ENCODE results near the gene BCAR3. TPM values are rescaled to one million over a fixed set of nuclear protein-coding genes. Genes with fewer than 3 reads are reported as not detected.

Gene BCAR3
- total and polyA plus RNA-seq, 2 of the 4 experiments (the other 2 are of a cell fraction): 41.4 to 46.4 TPM

DNA sequence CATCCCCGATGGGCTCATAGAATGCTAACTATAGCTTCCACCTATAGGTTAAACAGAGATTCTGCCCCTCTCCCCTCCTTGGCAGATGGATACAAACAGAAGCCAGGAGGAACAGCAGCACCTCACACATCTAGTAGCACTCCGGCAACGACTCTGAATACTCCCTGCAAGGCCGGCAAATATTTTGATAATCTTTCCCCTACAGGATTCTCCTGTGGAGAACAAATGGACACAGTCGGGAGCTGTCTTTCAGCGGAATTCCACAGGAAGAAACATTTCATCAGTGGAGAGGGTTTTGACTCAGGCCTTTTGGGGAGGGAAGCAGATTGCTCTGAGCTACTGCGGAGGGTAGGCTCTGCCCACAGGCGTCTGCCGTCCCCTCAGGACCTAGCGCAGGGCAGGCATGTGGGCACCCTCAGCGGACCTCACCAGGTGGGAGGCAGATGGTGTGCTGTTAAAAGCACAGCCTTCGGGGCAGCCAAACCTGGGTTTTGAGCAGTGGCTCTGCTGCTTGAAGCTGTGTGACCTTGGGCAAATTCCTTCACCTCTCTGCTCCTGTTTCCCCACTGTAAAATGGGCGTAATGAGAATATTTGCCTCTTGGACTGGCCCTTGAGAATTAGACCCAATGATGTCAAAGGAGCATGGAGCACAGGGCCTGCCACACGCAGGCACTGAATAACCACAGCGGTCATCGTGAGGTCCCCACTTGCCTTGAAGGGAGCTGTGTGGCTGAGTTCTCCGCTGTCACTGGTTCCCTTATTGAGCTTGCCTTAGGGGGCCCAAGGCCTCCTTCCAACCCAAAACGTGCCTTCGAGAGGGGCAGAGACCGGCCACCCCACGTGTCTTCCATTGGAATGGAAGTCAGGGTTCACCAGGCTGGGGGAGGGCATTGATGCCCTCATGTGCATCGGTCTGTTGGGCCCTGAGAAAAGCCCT, 19.2 kb upstream of the BCAR3 start:
- peaks cover 8 to 16% of the 10 kb centered on the region in 2 experiments; a peak in 2 of 4 replicates for H3K79me1 ChIP-seq (ENCODE audit: low read depth in 1 of 2, low read length in 2 of 2)

More for the DNA sequence above, 19.2 kb upstream of the BCAR3 start:
- Histone ChIP-seq H3K36me3 (ENCODE audit: control insufficient read depth, insufficient read depth, low read length) (no peaks in the 10 kb centered on the region), H2AK9ac (replicated peaks; ENCODE audit: low read depth, low read length, poor library complexity) (peak overlapping the region; percentile 99), H3K4me3 (ENCODE audit: insufficient read depth, low read depth, low read length) (no peak overlapping the region), H4K20me1 (ENCODE audit: insufficient read depth, low read length) (no peaks in the 10 kb centered on the region), H3K9me3 (ENCODE audit: control insufficient read depth, insufficient read depth, low read length) (no peaks in the 10 kb centered on the region), H3K9me1 (ENCODE audit: insufficient read depth, low read length) (peaks cover 27% of the 10 kb centered on the region), H3K9ac (ENCODE audit: low read depth, low read length) (peak overlapping the region; percentile 16; the same call in 1 of the 2 replicates), H3K4me1 (ENCODE audit: control insufficient read depth, insufficient read depth, low read length) (peaks cover 20% of the 10 kb centered on the region), H4K91ac (ENCODE audit: insufficient read depth, low read depth, low read length) (peak overlapping the region; percentile 100), H3K27me3 (ENCODE audit: control insufficient read depth, insufficient read depth, low read length) (no peaks in the 10 kb centered on the region), H2BK15ac (ENCODE audit: low read depth, low read length) (peak overlapping the region; percentile 99), H3K4me2 (ENCODE audit: low read depth, low read length) (no peak overlapping the region), H2AFZ (replicated peaks; ENCODE audit: low read length, poor library complexity) (peak overlapping the region; percentile 83), H3K18ac (ENCODE audit: low read depth, low read length) (peak overlapping the region; percentile 94), H4K5ac (ENCODE audit: low read depth, low read length) (peak overlapping the region; percentile 94), H3K56ac (ENCODE audit: extremely low read depth, insufficient read depth, low read length) (peak overlapping the region; percentile 94), H2BK5ac (ENCODE audit: low read depth, low read length, poor library complexity, severe bottlenecking) (peak overlapping the region; percentile 100), H2BK20ac (ENCODE audit: low read depth, low read length) (peak overlapping the region; percentile 100), H2BK120ac (ENCODE audit: low read depth, low read length) (peak overlapping the region; percentile 100), H2AK5ac (ENCODE audit: low read depth, low read length) (peak overlapping the region; percentile 99), H3K14ac (replicated peaks; ENCODE audit: low read depth, low read length) (peak overlapping the region; percentile 100), H3K27ac (ENCODE audit: insufficient read depth, low read length) (peak overlapping the region; percentile 70), H3K23ac (ENCODE audit: low read depth, low read length) (peak overlapping the region; percentile 99), H4K8ac (ENCODE audit: low read depth in 2 of 2, low read length in 2 of 2) (peak overlapping the region; percentile 98 to 99), H3K4ac (ENCODE audit: low read depth, low read length) (peak overlapping the region; percentile 99)
- WGBS, 2 experiments (ENCODE audit: extremely low coverage in 2 of 2, insufficient read length in 1 of 2): 87% methylated on average over 3 of the region's 22 CpGs; no CpG with 5 or more reads in 1 of the 2 experiments
- intact Hi-C loops (cut with micrococcal nuclease) (no loop called here), in situ Hi-C loops (cut with MboI; ENCODE audit: low sequenced_read_pairs) (no loop called here), dilution Hi-C loops (cut with HindIII; ENCODE audit: low sequenced_read_pairs, unreplicated experiment) (no loop called here)
- no TSS peak for BruUV-seq (replicated peaks)
- ATAC-seq (ENCODE audit: low read depth): no peak
- ChIA-PET CTCF (interaction anchor here (0.9 to 1.2 kb wide), 3 partner anchors 19 to 70 kb away, joined by 3 read pairs; partner anchors contain the start of gene BCAR3), POLR2A (ENCODE audit: unreplicated experiment) (no interaction called here)
- no peak for DNase-seq
- TF ChIP-seq MAFK (IDR thresholded peaks at IDR 0.05; ENCODE audit: low read depth, low read length) (no peak), MXI1 (IDR thresholded peaks at IDR 0.05; ENCODE audit: borderline replicate concordance, low read depth, low read length) (no peak), FOS (IDR thresholded peaks at IDR 0.05; ENCODE audit: low read depth, low read length) (no peak), RCOR1 (IDR thresholded peaks at IDR 0.05; ENCODE audit: insufficient replicate concordance, low read length) (no peak), RFX5 (IDR thresholded peaks at IDR 0.05; ENCODE audit: low read depth, low read length) (no peak), NFE2L2 (IDR thresholded peaks at IDR 0.05; ENCODE audit: low read depth, low read length) (no peak)

Data from IMR-90 (cell line).